22Rv1 (cell line): ENCODE data around the gene ELOVL6.

Experiments used
- CTCF ChIP-seq: fragments of 450-650 bp; IDR thresholded peaks from 2 replicates; pipeline ENCODE4 v1.5.1; 2017; ENCODE audit warnings: mild to moderate bottlenecking
- ZFX ChIP-seq: fragments of 450-650 bp; IDR thresholded peaks from 2 replicates; pipeline ENCODE4 v1.6.1; 2017; ENCODE audit warnings: antibody characterized with exemption, borderline replicate concordance

GRCh38 chr4:110107866-110108265 is 90.5 kb downstream of the ELOVL6 start:
- no peak for TF ChIP-seq CTCF
- no peak for TF ChIP-seq ZFX
